SU-DHL-6 (cell line): Measurements from ENCODE around the gene SLC47A1.

Experiments
- EZH2phosphoT487 ChIP-seq: fragments of 200-600 bp; sonication (generic), shearing (Covaris generic); conservative IDR thresholded peaks from 2 replicates; pipeline ENCODE4 v1.6.1; 2018; ENCODE audit warnings: mild to moderate bottlenecking, antibody characterized with exemption, low read length, moderate library complexity, mixed read lengths
- TF ChIP-seq, protein P1 (sequence below): fragments of 200-600 bp; sonication (generic); IDR thresholded peaks from one replicate; pipeline ENCODE4 v1.5.1; 2017; ENCODE audit warnings: antibody characterized with exemption, mild to moderate bottlenecking, low read length, moderate library complexity; ENCODE audit not compliant: insufficient read depth, poor library complexity, severe bottlenecking

DNA sequence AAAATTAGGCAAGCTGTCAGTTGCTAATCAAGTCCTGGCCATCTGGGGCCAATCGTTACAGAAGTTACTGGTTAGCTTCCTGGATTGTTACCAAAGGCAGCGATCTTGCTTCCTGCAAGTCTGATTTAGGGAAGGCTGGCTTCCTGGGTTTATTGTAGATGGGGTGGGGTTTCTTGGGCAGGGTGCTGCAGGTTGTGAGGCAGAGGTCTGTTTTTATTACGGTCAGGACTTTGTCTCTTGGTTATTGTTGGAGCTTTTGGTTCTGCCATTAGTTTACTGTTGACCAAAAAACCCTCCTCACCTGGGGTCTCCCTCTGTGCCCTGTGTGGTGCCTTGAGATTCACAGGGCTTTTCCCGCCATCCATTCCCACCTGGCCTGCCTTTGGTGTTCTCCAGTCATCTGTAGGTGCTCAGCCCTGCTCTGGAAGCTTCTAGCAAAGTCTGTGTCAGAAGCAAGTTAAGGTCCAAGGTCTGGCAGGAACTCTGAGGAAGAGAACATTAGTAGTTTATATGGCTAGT is 36.9 kb downstream of the SLC47A1 start:
- TF ChIP-seq, protein P1, sequence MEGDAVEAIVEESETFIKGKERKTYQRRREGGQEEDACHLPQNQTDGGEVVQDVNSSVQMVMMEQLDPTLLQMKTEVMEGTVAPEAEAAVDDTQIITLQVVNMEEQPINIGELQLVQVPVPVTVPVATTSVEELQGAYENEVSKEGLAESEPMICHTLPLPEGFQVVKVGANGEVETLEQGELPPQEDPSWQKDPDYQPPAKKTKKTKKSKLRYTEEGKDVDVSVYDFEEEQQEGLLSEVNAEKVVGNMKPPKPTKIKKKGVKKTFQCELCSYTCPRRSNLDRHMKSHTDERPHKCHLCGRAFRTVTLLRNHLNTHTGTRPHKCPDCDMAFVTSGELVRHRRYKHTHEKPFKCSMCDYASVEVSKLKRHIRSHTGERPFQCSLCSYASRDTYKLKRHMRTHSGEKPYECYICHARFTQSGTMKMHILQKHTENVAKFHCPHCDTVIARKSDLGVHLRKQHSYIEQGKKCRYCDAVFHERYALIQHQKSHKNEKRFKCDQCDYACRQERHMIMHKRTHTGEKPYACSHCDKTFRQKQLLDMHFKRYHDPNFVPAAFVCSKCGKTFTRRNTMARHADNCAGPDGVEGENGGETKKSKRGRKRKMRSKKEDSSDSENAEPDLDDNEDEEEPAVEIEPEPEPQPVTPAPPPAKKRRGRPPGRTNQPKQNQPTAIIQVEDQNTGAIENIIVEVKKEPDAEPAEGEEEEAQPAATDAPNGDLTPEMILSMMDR = no peak
- TF ChIP-seq EZH2phosphoT487 = no peak
